Measurements from ENCODE around the gene TAB3. TPM values are rescaled to one million over a fixed set of nuclear protein-coding genes. Genes with fewer than 3 reads are reported as not detected.
"Not testable (repeated sequence)": the region's sequence is repeated elsewhere in the genome, so short reads cannot be mapped to it uniquely, and the experiment has no call there.

TAB3 gene
- total RNA-seq, 2 donors from 2014 or later, result 16.1 to 18.2 TPM

DNA sequence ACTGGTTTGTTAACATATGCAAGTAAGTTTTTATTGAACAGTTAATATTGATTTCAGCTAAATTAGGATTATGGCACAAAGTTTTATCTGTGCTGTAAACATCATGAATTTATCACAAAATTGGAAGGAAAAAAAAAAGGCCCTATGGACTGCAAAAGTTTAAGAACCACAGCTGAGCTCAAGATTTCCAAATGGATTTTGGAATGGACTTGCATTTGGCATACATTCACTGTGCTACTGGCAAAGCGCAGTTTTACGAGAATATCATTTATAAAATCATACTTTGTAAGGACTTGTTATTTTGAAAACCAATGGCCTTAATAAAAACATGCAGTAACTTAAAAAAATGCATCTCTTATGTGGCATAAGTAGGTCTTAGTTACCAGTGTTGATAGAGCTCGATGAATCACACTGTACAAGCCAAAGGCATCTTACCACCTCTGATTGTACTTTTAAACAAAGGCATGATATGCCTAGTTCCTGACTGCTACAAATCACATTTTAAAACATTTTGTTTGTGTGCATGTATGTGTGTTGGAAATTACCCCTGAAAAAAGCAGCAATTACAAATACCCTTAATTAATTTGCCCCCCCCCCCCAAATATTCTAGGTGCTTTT is 58.6 kb downstream of the TAB3 start:
- intact Hi-C loops (cut with DNase I), result no loop called here
- DNase-seq (ENCODE audit: low spot score), result no peak

DNA sequence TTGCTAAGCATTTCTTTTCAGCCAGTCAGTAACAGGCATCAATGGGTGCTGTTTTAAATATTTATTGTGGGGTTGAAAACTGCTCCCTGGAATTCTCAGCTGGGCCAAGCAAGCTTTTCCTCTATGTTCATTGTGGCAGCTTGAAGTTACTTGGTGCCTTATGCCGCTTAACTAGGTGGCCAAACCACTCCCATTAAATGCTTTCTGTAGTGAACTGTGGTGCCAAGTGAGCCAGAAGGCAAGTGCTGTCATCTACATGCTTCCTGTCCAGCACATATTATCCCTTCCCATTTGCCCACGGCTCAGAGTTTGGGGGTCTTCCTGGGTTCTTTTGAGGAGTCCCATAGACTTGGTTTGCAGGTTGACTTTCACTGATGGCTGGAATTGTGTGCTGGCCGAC is 64.8 kb downstream of the TAB3 start:
- DNase-seq (ENCODE audit: low spot score), result no peak
- intact Hi-C loops (cut with DNase I), result no loop called here

DNA sequence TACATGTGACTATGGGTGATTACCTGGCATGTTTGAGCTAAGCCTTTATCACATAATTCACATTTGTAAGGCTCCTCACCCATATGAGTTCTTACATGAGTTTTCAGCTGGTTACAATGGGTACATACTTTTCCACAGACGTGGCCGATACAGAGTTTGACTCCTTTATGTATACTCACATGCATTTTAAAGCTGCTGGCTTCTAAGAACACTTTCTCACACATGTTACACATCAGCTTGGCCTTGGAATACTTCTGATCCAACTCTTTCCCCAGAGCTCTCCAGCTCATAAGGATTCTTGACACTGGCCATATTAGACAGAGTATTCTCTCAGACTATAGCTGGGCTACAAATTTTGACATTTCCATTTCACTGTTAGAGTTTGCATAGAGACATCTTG is 66.3 kb downstream of the TAB3 start:
- intact Hi-C loops (cut with DNase I), result no loop called here
- DNase-seq (ENCODE audit: low spot score), result no peak

DNA sequence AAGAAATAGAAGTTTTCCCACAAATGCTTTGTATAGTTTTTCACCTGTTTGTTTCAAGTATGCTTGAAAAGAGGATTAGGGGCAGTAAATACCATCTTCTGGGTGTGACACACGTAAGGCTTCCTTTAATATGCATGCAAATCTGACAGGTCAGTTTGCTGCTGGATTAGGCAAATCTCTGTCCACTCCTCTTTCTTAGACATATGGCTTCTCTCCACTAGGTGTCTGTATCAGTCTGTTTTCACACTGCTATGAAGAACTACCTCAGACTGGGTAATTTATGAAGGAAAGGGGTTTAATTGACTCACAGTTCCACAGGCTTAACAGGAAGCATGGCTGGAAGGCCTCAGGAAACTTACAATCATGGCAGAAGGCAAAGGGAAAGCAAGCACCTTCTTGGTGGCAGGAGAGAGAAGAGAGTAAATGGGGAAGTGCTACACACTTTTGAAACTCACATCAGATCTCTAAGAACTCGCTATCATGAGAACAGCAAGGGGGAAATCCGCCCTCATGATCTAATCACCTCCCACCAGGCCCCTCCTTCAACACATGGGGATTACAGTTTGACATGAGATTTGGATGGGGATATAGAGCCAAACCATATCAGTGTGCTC is 66.9 kb downstream of the TAB3 start:
- DNase-seq (ENCODE audit: low spot score), result no peak
- intact Hi-C loops (cut with DNase I), result no loop called here

DNA sequence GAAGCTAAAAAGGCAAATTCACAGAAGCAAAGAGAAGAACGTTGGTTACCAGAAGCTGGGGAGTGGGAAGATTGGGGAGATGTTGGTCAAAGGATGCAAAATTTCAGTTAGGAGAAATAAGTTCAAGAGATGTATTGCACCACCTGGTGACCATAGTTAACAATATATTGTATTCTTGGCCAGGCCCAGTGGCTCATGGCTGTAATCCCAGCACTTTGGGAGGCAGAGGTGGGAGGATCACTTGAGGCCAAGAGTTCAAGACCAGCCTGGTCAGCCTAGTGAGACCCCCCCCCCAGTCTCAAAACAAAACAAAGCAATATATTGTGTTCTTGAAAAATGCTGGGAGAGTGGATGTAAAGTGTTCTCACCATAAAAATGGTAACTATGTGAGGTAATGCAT is 67.9 kb downstream of the TAB3 start:
- intact Hi-C loops (cut with DNase I), result no loop called here
- no peak for DNase-seq (ENCODE audit: low spot score)

DNA sequence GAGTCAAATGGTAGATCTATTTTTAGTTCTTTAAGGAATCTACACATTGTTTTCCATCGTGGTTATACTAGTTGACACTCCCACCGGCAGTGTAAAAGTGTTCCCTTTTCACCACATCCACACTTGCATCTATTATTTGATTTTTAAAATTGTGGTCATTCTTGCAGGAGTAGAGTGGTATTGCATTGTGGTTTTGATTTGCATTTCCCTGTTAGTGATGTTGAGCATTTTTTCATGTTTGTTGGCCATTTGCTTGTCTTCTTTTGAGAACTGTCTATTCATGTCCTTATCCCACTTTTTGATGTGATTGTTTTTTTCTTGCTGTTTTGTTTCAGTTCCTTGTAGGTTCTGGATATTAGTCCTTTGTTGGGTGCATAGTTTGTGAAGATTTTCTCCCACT is 70.0 kb downstream of the TAB3 start:
- intact Hi-C loops (cut with DNase I), result no loop called here
- no peak for DNase-seq (ENCODE audit: low spot score)

DNA sequence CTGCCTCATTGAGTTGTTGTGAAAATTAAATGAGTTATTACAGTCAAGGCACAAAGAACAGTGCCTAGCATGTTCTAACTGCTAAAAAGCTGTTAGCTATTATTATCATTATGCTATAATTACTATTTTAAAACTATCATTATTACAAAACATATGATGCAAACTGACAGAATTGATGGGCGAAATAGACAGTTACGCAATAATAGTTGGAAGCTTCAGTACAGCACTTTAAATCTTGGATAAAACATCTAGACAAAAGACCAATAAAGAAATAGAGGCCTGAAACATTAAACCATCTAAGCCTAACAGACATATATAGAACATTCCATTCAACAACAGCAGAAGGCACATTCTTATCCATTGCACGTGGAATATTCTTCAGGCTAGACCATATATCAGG is 73.0 kb downstream of the TAB3 start:
- intact Hi-C loops (cut with DNase I), result no loop called here

DNA sequence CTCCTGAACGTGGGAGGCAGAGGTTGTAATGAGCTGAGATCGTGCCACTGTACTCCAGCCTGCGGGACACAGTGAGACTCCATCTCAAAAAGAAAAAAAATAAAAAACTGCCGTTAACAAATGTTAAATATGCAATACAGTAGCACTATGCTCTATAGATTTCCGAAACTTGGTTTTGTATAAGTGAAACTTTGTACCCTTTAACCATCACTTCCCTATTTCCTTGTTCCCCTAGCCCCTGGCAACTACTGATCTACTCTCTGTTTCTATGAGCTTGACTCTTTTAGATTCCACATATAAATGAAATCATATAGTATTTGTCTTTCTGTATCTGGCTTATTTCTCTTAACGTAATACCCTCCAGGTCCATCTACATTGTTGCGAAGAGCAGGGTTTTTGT is 74.1 kb downstream of the TAB3 start:
- DNase-seq (ENCODE audit: low spot score), result no peak
- intact Hi-C loops (cut with DNase I), result no loop called here

More for the DNA sequence above, 73.0 kb downstream of the TAB3 start:
- no peak for DNase-seq (ENCODE audit: low spot score)

DNA sequence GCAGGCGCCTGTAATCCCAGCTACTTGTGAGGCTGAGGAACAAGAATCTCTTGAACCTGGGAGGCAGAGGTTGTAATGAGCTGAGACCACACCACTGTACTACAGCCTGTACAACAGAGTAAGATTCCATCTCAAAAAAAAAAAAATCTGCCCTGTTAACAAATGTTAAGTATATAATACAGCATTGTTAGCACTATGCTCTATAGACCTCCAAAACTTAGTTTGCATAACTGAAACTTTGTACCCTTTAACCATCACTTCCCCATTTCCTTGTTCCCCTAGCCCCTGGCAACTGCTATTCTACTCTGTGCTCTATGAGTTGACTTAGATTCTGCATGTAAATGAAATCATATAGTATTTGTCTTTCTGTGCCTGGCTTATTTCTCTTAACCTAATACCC is 76.7 kb downstream of the TAB3 start:
- intact Hi-C loops (cut with DNase I), result no loop called here

DNA sequence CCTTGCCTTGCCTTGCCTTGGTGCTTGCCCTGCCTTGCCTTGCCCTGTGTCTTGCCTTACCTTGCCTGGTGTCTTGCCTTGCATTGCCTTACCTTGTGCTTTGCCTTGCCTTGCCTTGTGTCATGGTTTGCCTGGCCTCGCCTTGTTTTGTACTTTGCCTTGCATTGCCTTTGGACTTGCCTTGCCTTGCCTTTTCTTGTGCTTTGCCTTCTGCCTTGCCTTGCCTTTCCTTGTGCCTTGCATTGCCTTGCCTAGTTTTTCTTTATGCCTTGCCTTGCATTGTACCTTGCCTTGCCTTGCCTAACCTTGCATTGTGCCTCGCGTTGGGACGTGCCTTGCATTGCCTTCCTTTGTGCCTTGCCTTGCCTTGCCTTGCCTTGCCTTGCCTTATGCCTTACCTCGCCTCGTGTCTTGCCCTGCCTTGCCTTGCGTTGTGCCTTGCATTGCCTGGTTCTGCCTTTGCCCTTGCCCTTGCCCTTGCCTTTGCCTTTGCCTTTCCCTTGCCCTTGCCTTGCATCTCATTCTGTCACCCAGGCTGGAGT is 82.8 kb downstream of the TAB3 start:
- intact Hi-C loops (cut with DNase I), result no loop called here
- DNase-seq (ENCODE audit: low spot score), result no peak

More for the DNA sequence above, 76.7 kb downstream of the TAB3 start:
- DNase-seq (ENCODE audit: low spot score), result no peak

DNA sequence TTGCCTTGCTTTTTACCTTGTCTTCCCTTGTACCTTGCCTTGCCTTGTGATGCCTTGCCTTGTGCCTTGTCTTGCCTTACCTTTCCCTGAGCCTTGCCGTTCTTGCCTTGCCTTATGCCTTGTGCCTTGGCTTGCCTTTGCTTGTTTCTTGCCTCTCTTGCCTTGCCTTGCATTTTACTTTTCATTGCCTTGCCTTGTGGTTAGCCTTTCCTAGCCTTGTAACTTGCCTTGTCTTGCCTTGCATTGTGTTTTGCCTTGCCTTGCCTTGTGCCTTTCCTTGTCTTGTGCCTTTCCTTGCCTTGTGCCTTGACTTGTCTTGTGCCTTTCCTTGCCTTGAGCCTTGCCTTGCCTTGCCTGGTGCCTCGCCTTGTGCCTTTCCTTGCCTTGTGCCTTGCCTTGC is 84.6 kb downstream of the TAB3 start:
- intact Hi-C loops (cut with DNase I), result no loop called here
- DNase-seq (ENCODE audit: low spot score), result no peak

DNA sequence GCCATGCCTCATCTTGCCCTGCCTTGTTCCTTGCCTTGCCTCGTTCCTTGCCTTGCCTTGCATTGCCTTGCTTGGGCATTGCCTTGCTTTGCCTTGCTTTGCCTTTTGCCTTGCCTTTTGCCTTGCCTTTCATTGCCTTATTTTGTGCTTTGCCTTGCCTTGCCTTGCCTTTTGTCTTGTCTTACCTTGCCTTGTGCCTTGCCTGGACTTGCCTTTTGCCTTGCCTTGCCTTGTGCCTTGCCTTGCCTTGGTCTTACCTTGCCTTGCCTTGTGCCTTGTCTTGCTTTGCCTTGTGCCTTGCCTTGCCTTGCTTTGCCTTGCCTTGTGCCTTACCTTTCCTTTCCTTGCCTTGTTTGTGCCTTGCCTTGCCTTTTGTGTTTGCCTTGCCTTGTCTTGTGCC is 88.2 kb downstream of the TAB3 start:
- no peak for DNase-seq (ENCODE audit: low spot score)
- intact Hi-C loops (cut with DNase I), result no loop called here

DNA sequence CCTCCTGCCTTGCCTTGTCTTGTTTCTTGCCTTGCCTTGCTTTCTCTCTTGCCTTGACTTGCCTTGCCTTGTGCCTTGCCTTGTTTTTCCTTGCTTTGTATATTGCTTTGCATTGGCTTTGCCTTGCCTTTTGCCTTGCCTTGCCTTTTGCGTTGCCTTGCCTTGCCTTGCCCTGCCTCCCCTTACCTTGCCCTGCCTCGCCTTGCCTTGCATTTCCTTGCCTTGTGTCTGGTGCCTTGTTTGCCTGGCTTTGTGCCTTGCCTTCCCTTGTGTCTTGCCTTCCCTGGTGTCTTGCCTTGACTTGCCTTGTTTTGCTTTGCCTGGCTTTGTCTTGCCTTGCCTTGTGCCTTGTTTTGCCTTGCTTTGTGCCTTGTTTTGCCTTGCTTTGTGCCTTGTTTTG is 89.7 kb downstream of the TAB3 start:
- no peak for DNase-seq (ENCODE audit: low spot score)
- intact Hi-C loops (cut with DNase I), result loop anchor here in 1 of 2 donors (5.0 kb wide), 1 partner anchor 1052 kb away; no protein-coding TSS in a partner anchor

DNA sequence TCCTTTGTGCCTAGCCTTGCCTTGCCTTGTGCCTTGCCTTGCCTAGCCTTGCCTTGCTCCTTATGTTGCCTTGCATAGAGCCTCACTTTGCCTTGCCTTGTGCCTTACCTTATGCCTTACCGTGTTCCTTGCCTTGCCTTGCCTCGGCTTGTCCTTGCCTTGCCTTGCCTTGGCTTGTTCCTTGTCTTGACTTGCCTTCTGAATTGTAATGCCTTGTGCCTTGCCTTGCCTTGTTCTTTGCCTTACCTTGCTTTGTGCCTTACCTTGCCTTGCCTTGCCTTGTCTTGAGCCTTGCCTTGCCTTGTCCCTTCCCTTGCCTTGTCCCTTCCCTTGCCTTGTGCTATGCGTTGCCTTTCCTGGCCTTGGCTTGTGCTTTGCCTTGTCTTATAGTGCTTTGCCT is 90.2 kb downstream of the TAB3 start:
- intact Hi-C loops (cut with DNase I), result loop anchor here in 1 of 2 donors (5.0 kb wide), 1 partner anchor 1052 kb away; no protein-coding TSS in a partner anchor
- no peak for DNase-seq (ENCODE audit: low spot score)

DNA sequence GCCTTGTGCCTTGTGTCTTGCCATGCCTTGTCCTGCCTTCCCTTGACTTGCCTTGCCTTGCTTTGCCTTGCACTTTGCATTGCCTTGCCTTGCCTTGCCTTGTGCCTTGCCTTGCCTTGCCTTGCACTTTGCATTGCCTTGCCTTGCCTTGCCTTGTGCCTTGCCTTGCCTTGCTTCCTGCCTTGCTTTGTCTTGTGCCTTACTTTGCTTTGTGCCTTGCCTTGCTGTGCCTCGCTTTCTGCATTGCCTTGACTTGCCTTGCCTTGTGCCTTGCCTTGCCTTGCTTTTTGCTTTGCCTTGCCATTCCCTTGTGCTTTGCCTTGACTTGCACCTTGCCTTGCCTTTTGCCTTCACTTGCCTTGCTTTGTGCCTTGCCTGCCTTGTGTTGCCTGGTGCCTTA is 91.8 kb downstream of the TAB3 start:
- intact Hi-C loops (cut with DNase I), result loop anchor here in 1 of 2 donors (5.0 kb wide), 1 partner anchor 1050 kb away; no protein-coding TSS in a partner anchor
- not testable (repeated sequence) for DNase-seq (ENCODE audit: low spot score)

DNA sequence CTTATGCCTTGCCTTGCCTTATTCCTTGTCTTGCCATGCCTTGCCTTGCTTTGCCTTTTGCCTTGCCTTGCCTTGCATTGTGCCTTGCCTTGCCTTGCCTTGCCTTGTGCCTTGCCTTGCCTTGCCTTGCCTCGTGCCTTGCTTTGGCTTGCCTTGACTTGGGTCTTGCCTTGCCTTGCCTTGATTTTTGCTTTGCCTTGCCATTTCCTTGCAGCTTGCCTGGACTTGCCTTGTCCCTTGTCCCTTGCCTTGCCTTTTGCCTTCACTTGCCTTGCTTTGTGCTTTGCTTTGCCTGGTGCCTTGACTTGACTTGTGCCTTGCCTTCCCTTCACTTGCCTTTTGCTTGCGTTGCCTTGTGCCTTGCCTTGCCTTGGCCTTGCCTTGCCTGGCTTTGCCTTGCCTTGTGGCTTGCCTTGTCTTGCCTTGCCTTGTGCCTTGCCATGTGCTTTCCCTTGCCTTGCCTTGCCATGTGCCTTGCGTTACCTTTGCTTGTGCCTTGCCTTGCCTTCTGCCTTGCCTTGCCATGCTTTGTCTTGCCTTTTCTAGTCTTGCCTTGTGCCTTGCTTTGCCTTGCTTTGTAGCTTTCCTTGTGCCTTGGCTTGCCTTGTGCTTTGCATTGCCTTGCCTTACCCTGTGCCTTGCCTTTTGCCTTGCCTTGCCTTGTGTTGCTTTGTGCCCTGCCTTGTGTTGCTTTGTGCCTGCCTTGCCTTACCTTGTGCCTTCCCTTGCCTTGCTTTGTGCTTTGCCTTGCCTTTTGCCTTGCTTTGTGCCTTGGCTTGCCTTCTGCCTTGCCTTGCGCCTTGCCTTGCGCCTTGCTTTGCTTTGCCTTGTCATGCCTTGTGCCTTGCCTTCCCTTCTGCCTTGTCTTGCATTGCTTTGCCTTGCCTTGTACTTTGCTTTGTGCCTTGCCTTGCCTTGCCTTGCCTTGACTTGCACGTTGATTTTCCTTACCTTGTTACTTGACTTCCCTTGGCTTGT is 92.8 kb downstream of the TAB3 start:
- intact Hi-C loops (cut with DNase I), result loop anchor here in 1 of 2 donors (5.0 kb wide), 1 partner anchor 1049 kb away; no protein-coding TSS in a partner anchor
- DNase-seq (ENCODE audit: low spot score), result no peak

DNA sequence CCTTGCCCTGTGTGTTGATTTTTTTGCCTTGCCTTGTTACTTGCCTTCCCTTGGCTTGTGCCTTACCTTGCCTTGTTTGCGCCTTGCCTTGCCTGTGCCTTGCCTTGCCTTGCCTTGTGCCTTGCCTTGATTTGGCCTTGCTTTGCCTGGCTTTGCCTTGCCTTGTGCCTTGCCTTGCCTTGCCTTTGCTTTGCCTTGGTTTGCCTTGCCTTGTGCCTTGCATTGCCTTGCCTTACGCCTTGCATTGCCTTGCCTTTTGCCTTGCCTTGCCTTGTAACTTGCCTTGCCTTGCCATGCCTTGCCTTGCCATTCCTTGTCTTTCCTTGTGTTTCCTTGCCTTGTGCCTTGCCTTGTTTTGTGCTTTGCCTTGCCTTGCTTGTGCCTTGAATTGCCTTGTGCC is 94.6 kb downstream of the TAB3 start:
- DNase-seq (ENCODE audit: low spot score), result no peak
- intact Hi-C loops (cut with DNase I), result no loop called here

DNA sequence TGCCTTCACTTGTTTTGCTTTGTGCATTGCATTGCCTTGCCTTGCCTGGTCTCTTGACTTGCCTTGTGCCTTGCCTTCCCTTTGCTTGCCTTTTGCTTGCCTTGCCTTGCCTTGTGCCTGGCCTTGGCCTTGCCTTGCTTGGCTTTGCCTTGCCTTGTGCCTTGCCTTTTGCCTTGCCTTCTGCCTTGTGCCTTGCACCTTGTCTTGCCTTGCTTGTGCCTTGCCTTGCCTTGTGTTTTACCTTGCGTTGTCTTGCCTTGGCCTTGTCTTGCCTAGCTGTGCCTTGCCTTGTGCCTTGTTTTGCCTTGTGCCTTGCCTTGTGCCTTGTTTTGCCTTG is 95.3 kb downstream of the TAB3 start:
- intact Hi-C loops (cut with DNase I), result no loop called here
- DNase-seq (ENCODE audit: low spot score), result no peak

DNA sequence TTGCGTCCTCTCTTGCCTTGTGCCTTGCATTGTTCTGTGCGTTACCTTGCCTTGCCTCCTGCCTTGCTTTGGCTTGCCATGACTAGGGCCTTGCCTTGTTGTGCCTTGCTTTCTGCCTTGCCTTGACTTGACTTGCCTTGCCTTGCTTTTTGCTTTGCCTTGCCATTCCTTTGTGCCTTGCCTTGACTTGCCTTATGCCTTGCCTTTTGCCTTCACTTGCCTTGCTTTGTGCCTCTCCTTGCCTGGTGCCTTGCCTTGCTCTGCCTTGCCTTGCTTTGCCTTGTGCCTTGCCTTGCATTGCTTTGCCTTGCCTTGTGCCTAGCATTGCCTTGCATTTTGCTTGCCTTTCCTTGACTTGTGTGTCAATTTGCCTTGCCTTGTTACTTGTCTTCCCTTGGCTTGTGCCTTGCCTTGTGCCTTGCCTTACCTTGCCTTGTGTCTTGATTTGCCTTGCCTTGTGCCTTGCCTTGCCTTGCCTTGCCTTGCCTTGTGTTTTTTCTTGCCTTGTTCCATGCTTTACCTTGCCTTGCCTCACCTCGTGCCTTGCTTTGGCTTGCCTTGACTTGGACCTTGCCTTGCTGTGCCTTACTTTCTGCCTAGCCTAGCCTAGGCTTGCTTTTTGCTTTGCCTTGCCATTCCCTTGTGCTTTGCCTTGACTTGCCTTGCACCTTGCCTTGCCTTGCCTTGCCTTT is 95.8 kb downstream of the TAB3 start:
- intact Hi-C loops (cut with DNase I), result no loop called here
- no peak for DNase-seq (ENCODE audit: low spot score)
